Measurements from ENCODE around the gene OR10S1.
"Not testable (repeated sequence)": the region's sequence is repeated elsewhere in the genome, so short reads cannot be mapped to it uniquely, and the experiment has no call there.

DNA sequence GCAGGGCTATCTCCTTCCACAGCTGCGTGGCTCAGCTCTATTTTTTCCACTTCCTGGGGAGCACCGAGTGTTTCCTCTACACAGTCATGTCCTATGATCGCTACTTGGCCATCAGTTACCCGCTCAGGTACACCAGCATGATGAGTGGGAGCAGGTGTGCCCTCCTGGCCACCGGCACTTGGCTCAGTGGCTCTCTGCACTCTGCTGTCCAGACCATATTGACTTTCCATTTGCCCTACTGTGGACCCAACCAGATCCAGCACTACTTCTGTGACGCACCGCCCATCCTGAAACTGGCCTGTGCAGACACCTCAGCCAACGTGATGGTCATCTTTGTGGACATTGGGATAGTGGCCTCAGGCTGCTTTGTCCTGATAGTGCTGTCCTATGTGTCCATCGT is 38.3 kb upstream of the OR10S1 start:
- TF ChIP-seq POLR2A, POLR2AphosphoS5 (IDR thresholded peaks at IDR 0.05): not testable (repeated sequence)
- TF ChIP-seq, protein P1, sequence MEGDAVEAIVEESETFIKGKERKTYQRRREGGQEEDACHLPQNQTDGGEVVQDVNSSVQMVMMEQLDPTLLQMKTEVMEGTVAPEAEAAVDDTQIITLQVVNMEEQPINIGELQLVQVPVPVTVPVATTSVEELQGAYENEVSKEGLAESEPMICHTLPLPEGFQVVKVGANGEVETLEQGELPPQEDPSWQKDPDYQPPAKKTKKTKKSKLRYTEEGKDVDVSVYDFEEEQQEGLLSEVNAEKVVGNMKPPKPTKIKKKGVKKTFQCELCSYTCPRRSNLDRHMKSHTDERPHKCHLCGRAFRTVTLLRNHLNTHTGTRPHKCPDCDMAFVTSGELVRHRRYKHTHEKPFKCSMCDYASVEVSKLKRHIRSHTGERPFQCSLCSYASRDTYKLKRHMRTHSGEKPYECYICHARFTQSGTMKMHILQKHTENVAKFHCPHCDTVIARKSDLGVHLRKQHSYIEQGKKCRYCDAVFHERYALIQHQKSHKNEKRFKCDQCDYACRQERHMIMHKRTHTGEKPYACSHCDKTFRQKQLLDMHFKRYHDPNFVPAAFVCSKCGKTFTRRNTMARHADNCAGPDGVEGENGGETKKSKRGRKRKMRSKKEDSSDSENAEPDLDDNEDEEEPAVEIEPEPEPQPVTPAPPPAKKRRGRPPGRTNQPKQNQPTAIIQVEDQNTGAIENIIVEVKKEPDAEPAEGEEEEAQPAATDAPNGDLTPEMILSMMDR (IDR thresholded peaks at IDR 0.05 in 8 of 11, conservative IDR thresholded peaks at IDR 0.05 in 3 of 11): not testable (repeated sequence)

Measured in spleen (tissue), 7 donors.